Suprapubic skin (tissue), 4 donors: ENCODE measurements around the gene KDM4B. TPM values are rescaled to one million over a fixed set of nuclear protein-coding genes. Genes with fewer than 3 reads are reported as not detected.

Source experiments
- DNase-seq, 2 donors: peaks; one replicate each; pipeline ENCODE4 v3.0.0-alpha.2; 2019; ENCODE audit warnings: low spot score in 2 of 2
- H3K27ac ChIP-seq: fragments of 200-600 bp; sonication (generic); one replicate; pipeline ENCODE4 v1.5.1; 2019
- H3K27me3 ChIP-seq: fragments of 200-600 bp; sonication (generic); one replicate; pipeline ENCODE4 v1.5.1; 2019
- H3K36me3 ChIP-seq: fragments of 200-600 bp; sonication (generic); one replicate; pipeline ENCODE4 v1.5.1; 2019
- H3K4me1 ChIP-seq: fragments of 200-600 bp; sonication (generic); one replicate; pipeline ENCODE4 v1.5.1; 2019
- H3K4me3 ChIP-seq: fragments of 200-600 bp; sonication (generic); one replicate; pipeline ENCODE4 v1.5.1; 2019; ENCODE audit warnings: mild to moderate bottlenecking
- H3K9me3 ChIP-seq: fragments of 200-600 bp; sonication (generic); one replicate; pipeline ENCODE4 v1.5.1; 2019
- EP300 ChIP-seq: sonication (generic); formaldehyde crosslinking; IDR thresholded peaks from one replicate; pipeline ENCODE4 v1.6.1; 2017; ENCODE audit warnings: antibody characterized with exemption
- POLR2A ChIP-seq, 2 donors: fragments of 450-650 bp; IDR thresholded peaks; one replicate each; pipeline ENCODE4 v1.6.1; 2017; ENCODE audit warnings: antibody characterized with exemption in 2 of 2, mild to moderate bottlenecking in 2 of 2, moderate library complexity in 2 of 2
- POLR2AphosphoS5 ChIP-seq, 3 donors: sonication (generic); formaldehyde crosslinking; IDR thresholded peaks; one replicate each; pipeline ENCODE4 v1.6.1; 2017; ENCODE audit warnings: antibody characterized with exemption in 3 of 3
- WGBS: methylation state at CpG from one replicate; pipeline ENCODE4 v1.1.5; 2018; 5-methylcytosine and 5-hydroxymethylcytosine counted together
- total RNA-seq, 4 donors: library from RNA; depleted of rRNA; stranded (reverse); fragments of >200 nt; gene quantifications; one replicate each; pipeline ENCODE4 v1.1.0, GENCODE V29; 2016
- TF ChIP-seq, protein P1 (sequence below), 2 donors: fragments of 200-600 bp in 1 of 2; fragments of 450-650 bp in 1 of 2; sonication (generic) in 1 of 2; IDR thresholded peaks; one replicate each; pipeline ENCODE4 v1.5.1; 2016 to 2019; ENCODE audit warnings: antibody characterized with exemption in 2 of 2, mild to moderate bottlenecking in 1 of 2, moderate library complexity in 1 of 2

The KDM4B gene
- total RNA-seq, 4 donors from 2014 or later = 34.2 to 82.7 (median 48.7) TPM

DNA sequence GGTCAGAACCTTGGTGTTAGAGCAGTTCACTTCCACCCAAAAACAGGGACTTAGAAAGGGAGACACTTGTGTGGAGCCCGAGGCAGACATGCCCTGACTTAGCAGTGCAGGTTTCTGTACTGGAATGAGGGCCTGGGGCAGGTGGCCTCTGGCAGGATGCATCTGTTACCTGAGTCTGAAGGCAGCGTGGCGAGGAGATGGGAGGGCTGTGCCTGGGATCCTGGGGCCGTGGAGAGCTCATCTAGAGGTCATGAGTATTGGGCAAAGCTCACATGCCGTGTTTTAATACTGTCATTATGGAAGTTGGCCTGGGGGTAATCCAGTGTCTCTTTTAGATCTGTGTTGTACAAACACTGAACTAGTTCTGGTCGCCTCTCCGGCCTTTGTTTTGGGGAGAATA lies 21.4 kb downstream of the KDM4B start:
- H3K27ac ChIP-seq = no peak overlapping the region

DNA sequence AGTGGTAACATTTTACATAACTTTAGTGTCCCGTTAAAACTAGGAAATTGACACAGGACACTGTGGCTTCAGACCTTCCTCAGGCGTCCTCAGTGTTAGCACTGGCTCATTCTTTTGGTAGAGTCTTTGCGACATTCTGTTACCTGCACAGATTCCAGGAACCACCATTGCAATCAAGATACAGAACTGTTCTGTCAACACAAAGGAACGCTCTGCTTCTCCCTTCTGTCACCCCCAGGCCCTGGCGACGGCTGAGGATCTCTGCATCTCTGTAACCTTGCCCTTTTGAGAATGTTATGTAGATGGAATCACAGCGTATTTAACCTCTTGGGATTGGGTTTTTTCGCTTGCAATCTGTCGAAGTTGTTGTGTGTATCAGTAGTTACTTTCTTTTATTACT lies 22.6 kb downstream of the KDM4B start:
- 92% methylated on average over 9 of the region's 9 CpGs for WGBS
- DNase-seq = no peak
- Histone ChIP-seq H3K27ac (no peak overlapping the region), H3K4me3 (no peak overlapping the region), H3K9me3 (no peaks in the 10 kb centered on the region), H3K4me1 (peaks cover 28% of the 10 kb centered on the region), H3K27me3 (no peaks in the 10 kb centered on the region), H3K36me3 (peaks cover 5% of the 10 kb centered on the region)
- TF ChIP-seq EP300 (no peak), POLR2A (IDR thresholded peaks at IDR 0.05) (no peak), POLR2AphosphoS5 (IDR thresholded peaks at IDR 0.05) (no peak)
- TF ChIP-seq, protein P1, sequence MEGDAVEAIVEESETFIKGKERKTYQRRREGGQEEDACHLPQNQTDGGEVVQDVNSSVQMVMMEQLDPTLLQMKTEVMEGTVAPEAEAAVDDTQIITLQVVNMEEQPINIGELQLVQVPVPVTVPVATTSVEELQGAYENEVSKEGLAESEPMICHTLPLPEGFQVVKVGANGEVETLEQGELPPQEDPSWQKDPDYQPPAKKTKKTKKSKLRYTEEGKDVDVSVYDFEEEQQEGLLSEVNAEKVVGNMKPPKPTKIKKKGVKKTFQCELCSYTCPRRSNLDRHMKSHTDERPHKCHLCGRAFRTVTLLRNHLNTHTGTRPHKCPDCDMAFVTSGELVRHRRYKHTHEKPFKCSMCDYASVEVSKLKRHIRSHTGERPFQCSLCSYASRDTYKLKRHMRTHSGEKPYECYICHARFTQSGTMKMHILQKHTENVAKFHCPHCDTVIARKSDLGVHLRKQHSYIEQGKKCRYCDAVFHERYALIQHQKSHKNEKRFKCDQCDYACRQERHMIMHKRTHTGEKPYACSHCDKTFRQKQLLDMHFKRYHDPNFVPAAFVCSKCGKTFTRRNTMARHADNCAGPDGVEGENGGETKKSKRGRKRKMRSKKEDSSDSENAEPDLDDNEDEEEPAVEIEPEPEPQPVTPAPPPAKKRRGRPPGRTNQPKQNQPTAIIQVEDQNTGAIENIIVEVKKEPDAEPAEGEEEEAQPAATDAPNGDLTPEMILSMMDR (IDR thresholded peaks at IDR 0.05) = no peak

More for the DNA sequence above, 21.4 kb downstream of the KDM4B start:
- no peaks in the 10 kb centered on the region for H3K9me3 ChIP-seq
- WGBS = 62% methylated on average over 7 of the region's 7 CpGs
- peaks cover 37% of the 10 kb centered on the region for H3K4me1 ChIP-seq
- H3K27me3 ChIP-seq = no peaks in the 10 kb centered on the region
- no peak for DNase-seq
- no peak for TF ChIP-seq EP300
- no peak overlapping the region for H3K4me3 ChIP-seq
- H3K36me3 ChIP-seq = no peaks in the 10 kb centered on the region

DNA sequence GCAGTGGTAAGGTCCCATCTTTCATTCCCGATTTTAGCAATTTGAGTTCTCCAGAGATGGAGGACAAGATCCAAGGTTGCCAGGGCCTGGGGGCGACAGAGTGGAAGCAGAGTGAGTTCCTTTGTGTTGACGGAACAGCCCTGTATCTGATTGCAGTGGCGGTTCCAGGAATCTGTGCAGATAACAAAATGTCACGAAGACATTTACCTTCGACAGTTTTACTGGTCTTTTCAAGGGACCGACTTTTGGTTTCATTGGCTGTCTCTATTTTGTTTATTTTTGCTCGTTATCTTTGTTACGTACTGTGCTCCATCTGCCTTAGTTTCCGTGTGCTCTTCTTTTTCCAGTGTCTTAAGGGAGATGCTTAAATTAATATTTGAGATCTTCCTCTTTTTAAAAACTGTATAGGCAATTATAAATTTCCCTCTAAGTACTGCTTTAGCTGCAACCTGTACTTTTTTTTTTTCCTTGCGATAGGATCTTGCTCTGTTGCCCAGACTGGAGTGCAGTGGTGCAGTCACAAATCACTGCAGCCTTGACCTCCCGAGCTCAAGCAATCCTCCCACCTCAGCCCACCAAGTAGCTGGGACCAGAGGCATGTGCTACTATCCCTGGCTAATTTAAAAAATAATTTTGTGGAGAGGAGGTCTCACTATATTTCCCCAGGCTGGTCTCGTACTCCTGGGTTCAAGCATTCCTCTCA lies 23.2 kb downstream of the KDM4B start:
- no peaks in the 10 kb centered on the region for H3K9me3 ChIP-seq
- 82% methylated on average over 13 of the region's 13 CpGs for WGBS
- no peak for DNase-seq
- H3K36me3 ChIP-seq = peaks cover 9% of the 10 kb centered on the region
- no peak overlapping the region for H3K27ac ChIP-seq
- H3K27me3 ChIP-seq = no peaks in the 10 kb centered on the region
- H3K4me1 ChIP-seq = peaks cover 22% of the 10 kb centered on the region
- H3K4me3 ChIP-seq = no peak overlapping the region
- TF ChIP-seq, protein P1 (IDR thresholded peaks at IDR 0.05) = no peak
- no peak for TF ChIP-seq EP300
- TF ChIP-seq POLR2A (IDR thresholded peaks at IDR 0.05) = no peak
- TF ChIP-seq POLR2AphosphoS5 (IDR thresholded peaks at IDR 0.05) = no peak

DNA sequence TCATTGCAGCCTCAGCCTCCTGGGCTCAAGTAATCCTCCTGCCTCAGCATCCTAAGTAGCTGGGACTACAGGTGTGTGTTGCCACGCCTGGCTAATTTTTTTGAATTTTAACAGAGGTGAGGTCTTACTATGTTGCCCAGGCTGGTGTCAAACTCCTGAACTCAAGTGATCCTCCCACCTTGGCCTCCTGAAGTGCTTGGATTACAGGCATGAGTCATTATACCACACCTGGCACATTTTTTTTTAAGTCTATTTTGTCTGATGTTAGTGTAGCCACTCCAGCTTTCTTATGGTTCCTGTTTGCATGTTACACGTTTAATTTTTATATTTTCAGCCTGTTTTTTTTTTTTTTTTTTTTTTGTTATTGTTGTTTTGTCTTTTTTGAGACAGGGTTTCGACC lies 24.8 kb downstream of the KDM4B start:
- Histone ChIP-seq H3K27me3 (no peaks in the 10 kb centered on the region), H3K36me3 (peaks cover 18% of the 10 kb centered on the region), H3K27ac (no peak overlapping the region), H3K9me3 (no peaks in the 10 kb centered on the region), H3K4me1 (peaks cover 9% of the 10 kb centered on the region), H3K4me3 (no peak overlapping the region)
- TF ChIP-seq, protein P1 (IDR thresholded peaks at IDR 0.05) = no peak
- TF ChIP-seq POLR2AphosphoS5 (IDR thresholded peaks at IDR 0.05) (no peak), EP300 (no peak), POLR2A (IDR thresholded peaks at IDR 0.05) (no peak)
- 84% methylated on average over 3 of the region's 3 CpGs for WGBS
- DNase-seq = no peak

DNA sequence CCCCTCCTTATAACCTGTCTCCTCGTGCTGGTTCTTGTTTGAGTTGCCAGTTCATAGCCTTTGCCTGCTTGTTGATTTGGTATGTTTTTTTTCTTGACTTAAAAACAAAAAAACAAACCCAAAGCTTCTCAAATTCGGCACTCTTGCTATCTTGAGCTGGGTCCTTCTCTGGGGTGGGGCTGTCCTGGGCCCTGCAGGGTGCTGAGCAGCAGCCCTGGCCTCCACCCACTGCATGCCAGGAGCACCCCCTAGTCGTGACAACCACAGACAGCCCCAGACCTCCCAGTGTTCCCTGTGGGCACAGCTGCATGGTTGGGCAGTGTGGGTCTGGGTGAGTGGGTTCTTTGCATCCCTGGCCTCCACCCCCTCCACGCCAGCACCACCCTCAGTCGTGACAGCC lies 27.8 kb downstream of the KDM4B start:
- 76% methylated on average over 5 of the region's 5 CpGs for WGBS
- Histone ChIP-seq H3K9me3 (no peaks in the 10 kb centered on the region), H3K27me3 (no peaks in the 10 kb centered on the region), H3K27ac (no peak overlapping the region), H3K4me3 (no peak overlapping the region), H3K36me3 (peaks cover 18% of the 10 kb centered on the region), H3K4me1 (peaks cover under 1% of the 10 kb centered on the region)
- DNase-seq = no peak
- TF ChIP-seq EP300 (no peak), POLR2AphosphoS5 (IDR thresholded peaks at IDR 0.05) (no peak), POLR2A (IDR thresholded peaks at IDR 0.05) (no peak)
- TF ChIP-seq, protein P1 (IDR thresholded peaks at IDR 0.05) = no peak
